SU-DHL-6 (cell line): Measurements from ENCODE around the gene RIMBP2.

Experiments used
- CTCF ChIP-seq: fragments of 200-600 bp; sonication (generic); IDR thresholded peaks from one replicate; pipeline ENCODE4 v1.5.1; 2017; ENCODE audit warnings: antibody characterized with exemption, mild to moderate bottlenecking, low read length, moderate library complexity; ENCODE audit not compliant: insufficient read depth, poor library complexity, severe bottlenecking
- EZH2phosphoT487 ChIP-seq: fragments of 200-600 bp; sonication (generic), shearing (Covaris generic); conservative IDR thresholded peaks from 2 replicates; pipeline ENCODE4 v1.6.1; 2018; ENCODE audit warnings: mild to moderate bottlenecking, antibody characterized with exemption, low read length, moderate library complexity, mixed read lengths

GRCh38 chr12:130708648-130709047, 7.5 kb downstream of the RIMBP2 start:
- TF ChIP-seq CTCF (no peak), EZH2phosphoT487 (no peak)
